IMR-90 (cell line): ENCODE results near the gene TMEM205. TPM values are rescaled to one million over a fixed set of nuclear protein-coding genes. Genes with fewer than 3 reads are reported as not detected.

Experiments used
- ATAC-seq: fragments of 200-7000 bp; cut with Tn5 transposase; 2 replicates; pipeline ENCODE4 v1.9.1; 2020; ENCODE audit warnings: low read depth, mild to moderate bottlenecking, moderate library complexity
- BruUV-seq: library from RNA; stranded (reverse); fragments of 400-500 nt; replicated peaks from 2 replicates; lab custom pipeline; 2021; lab: Mats Ljungman, UMichigan
- CTCF ChIA-PET: fragments of 300-600 bp; formaldehyde crosslinking; extraction: SDS; loops from one replicate; lab custom pipeline; 2021; ENCODE audit warnings: antibody characterized with exemption; lab: Yijun Ruan, JAX
- POLR2A ChIA-PET: fragments of 300-600 bp; sonication (Branson Sonifier 250); formaldehyde crosslinking; loops from one replicate; lab custom pipeline; 2022; ENCODE audit warnings: antibody characterized with exemption; ENCODE audit not compliant: unreplicated experiment; lab: Charles Lee
- DNase-seq: peaks from one replicate; pipeline ENCODE4 v3.0.0; 2013
- H2AFZ ChIP-seq: replicated peaks from 2 replicates; pipeline ENCODE3; 2013; ENCODE audit warnings: low read length, mild to moderate bottlenecking; ENCODE audit not compliant: poor library complexity
- H2AK5ac ChIP-seq: 2 replicates; pipeline ENCODE4 v1.6.1; 2013; ENCODE audit warnings: low read depth, low read length, inconsistent platforms
- H2AK9ac ChIP-seq: replicated peaks from 2 replicates; pipeline ENCODE3; 2013; ENCODE audit warnings: mild to moderate bottlenecking, low read depth, low read length, moderate library complexity; ENCODE audit not compliant: poor library complexity
- H2BK120ac ChIP-seq: 2 replicates; pipeline ENCODE4 v1.6.1; 2013; ENCODE audit warnings: low read depth, low read length, inconsistent platforms
- H2BK15ac ChIP-seq: 3 replicates; pipeline ENCODE4 v1.6.1; 2013; ENCODE audit warnings: low read depth, low read length, inconsistent platforms
- H2BK20ac ChIP-seq: 2 replicates; pipeline ENCODE4 v1.6.1; 2013; ENCODE audit warnings: low read depth, mild to moderate bottlenecking, inconsistent platforms, low read length, moderate library complexity
- H2BK5ac ChIP-seq: 2 replicates; pipeline ENCODE4 v1.6.1; 2013; ENCODE audit warnings: mild to moderate bottlenecking, low read depth, low read length, inconsistent platforms; ENCODE audit not compliant: poor library complexity, severe bottlenecking
- H3K14ac ChIP-seq: replicated peaks from 2 replicates; pipeline ENCODE4 v1.6.1; 2013; ENCODE audit warnings: low read depth, low read length, inconsistent platforms
- H3K18ac ChIP-seq: 2 replicates; pipeline ENCODE4 v1.6.1; 2013; ENCODE audit warnings: low read depth, low read length, control low read depth
- H3K23ac ChIP-seq: 2 replicates; pipeline ENCODE4 v1.6.1; 2013; ENCODE audit warnings: low read depth, low read length, inconsistent platforms
- H3K27ac ChIP-seq: 2 replicates; pipeline ENCODE4 v1.5.1; 2013; ENCODE audit warnings: mild to moderate bottlenecking, control low read depth, low read length; ENCODE audit not compliant: insufficient read depth
- H3K27me3 ChIP-seq: 2 replicates; pipeline ENCODE4 v1.6.1; 2013; ENCODE audit warnings: low read length; ENCODE audit not compliant: control insufficient read depth, insufficient read depth
- H3K36me3 ChIP-seq: 2 replicates; pipeline ENCODE4 v1.6.1; 2013; ENCODE audit warnings: low read length, mixed read lengths; ENCODE audit not compliant: control insufficient read depth, insufficient read depth
- H3K4ac ChIP-seq: 2 replicates; pipeline ENCODE4 v1.6.1; 2013; ENCODE audit warnings: low read depth, low read length, inconsistent platforms
- H3K4me1 ChIP-seq: 2 replicates; pipeline ENCODE4 v1.6.1; 2013; ENCODE audit warnings: low read length, mixed read lengths; ENCODE audit not compliant: control insufficient read depth, insufficient read depth
- H3K4me2 ChIP-seq: 2 replicates; pipeline ENCODE4 v1.6.1; 2013; ENCODE audit warnings: low read depth, mild to moderate bottlenecking, control low read depth, low read length, moderate library complexity
- H3K4me3 ChIP-seq: 2 replicates; pipeline ENCODE4 v1.5.1; 2013; ENCODE audit warnings: low read depth, mild to moderate bottlenecking, control low read depth, low read length, moderate library complexity; ENCODE audit not compliant: insufficient read depth
- H3K56ac ChIP-seq: 2 replicates; pipeline ENCODE4 v1.6.1; 2013; ENCODE audit warnings: low read length, inconsistent platforms; ENCODE audit not compliant: insufficient read depth; ENCODE audit errors: extremely low read depth
- H3K79me1 ChIP-seq, 2 experiments: 2 replicates each; pipeline ENCODE4 v1.6.1; 2013; ENCODE audit warnings: low read length in 2 of 2, inconsistent platforms in 1 of 2, low read depth in 1 of 2
- H3K9ac ChIP-seq: 2 replicates; pipeline ENCODE4 v1.6.1; 2013; ENCODE audit warnings: low read depth, low read length, control low read depth
- H3K9me1 ChIP-seq: 2 replicates; pipeline ENCODE4 v1.6.1; 2013; ENCODE audit warnings: low read length, inconsistent platforms; ENCODE audit not compliant: insufficient read depth
- H3K9me3 ChIP-seq: 2 replicates; pipeline ENCODE4 v1.6.1; 2013; ENCODE audit warnings: low read length; ENCODE audit not compliant: control insufficient read depth, insufficient read depth
- H4K20me1 ChIP-seq: 2 replicates; pipeline ENCODE4 v1.6.1; 2013; ENCODE audit warnings: low read length, inconsistent platforms; ENCODE audit not compliant: insufficient read depth
- H4K5ac ChIP-seq: 2 replicates; pipeline ENCODE4 v1.6.1; 2013; ENCODE audit warnings: mild to moderate bottlenecking, low read depth, low read length, control low read depth
- H4K8ac ChIP-seq, 2 experiments: 2 replicates each; pipeline ENCODE4 v1.6.1; 2013; ENCODE audit warnings: low read depth in 2 of 2, low read length in 2 of 2, control low read depth in 1 of 2, inconsistent platforms in 1 of 2
- H4K91ac ChIP-seq: 2 replicates; pipeline ENCODE4 v1.6.1; 2013; ENCODE audit warnings: low read depth, low read length, inconsistent platforms; ENCODE audit not compliant: insufficient read depth
- BHLHE40 ChIP-seq: fragments of 150-350 bp; IDR thresholded peaks from 2 replicates; pipeline ENCODE4 v1.6.1; 2016; ENCODE audit warnings: mild to moderate bottlenecking, low read depth, low read length
- CHD1 ChIP-seq: IDR thresholded peaks from 2 replicates; pipeline ENCODE4 v1.6.1; 2012; ENCODE audit warnings: low read depth, low read length, improper control_type of control experiment
- CTCF ChIP-seq: conservative IDR thresholded peaks from 2 replicates; pipeline ENCODE4 v1.5.1; 2012; ENCODE audit warnings: mild to moderate bottlenecking, low read depth, low read length, improper control_type of control experiment
- ELK1 ChIP-seq: fragments of 150-350 bp; IDR thresholded peaks from 2 replicates; pipeline ENCODE4 v1.6.1; 2016; ENCODE audit warnings: low read depth, mild to moderate bottlenecking, low read length, moderate library complexity, borderline replicate concordance
- FOS ChIP-seq: fragments of 150-350 bp; IDR thresholded peaks from 2 replicates; pipeline ENCODE4 v1.6.1; 2016; ENCODE audit warnings: low read depth, low read length
- MAFK ChIP-seq: IDR thresholded peaks from 2 replicates; pipeline ENCODE4 v1.6.1; 2012; ENCODE audit warnings: low read depth, low read length, improper control_type of control experiment
- MAZ ChIP-seq: IDR thresholded peaks from 2 replicates; pipeline ENCODE4 v1.6.1; 2012; ENCODE audit warnings: low read depth, mild to moderate bottlenecking, low read length, improper control_type of control experiment, moderate library complexity, borderline replicate concordance
- MXI1 ChIP-seq: IDR thresholded peaks from 2 replicates; pipeline ENCODE4 v1.6.1; 2012; ENCODE audit warnings: low read depth, mild to moderate bottlenecking, low read length, moderate library complexity, borderline replicate concordance
- NFE2L2 ChIP-seq: fragments of 150-350 bp; IDR thresholded peaks from 2 replicates; pipeline ENCODE4 v1.6.1; 2016; ENCODE audit warnings: low read depth, mild to moderate bottlenecking, low read length
- POLR2A ChIP-seq: IDR thresholded peaks from 2 replicates; pipeline ENCODE4 v1.6.1; 2012; ENCODE audit warnings: mild to moderate bottlenecking, low read depth, low read length
- RAD21 ChIP-seq: IDR thresholded peaks from 2 replicates; pipeline ENCODE4 v1.6.1; 2012; ENCODE audit warnings: low read length, improper control_type of control experiment
- RCOR1 ChIP-seq: IDR thresholded peaks from 2 replicates; pipeline ENCODE4 v1.6.1; 2012; ENCODE audit warnings: mild to moderate bottlenecking, low read length, improper control_type of control experiment; ENCODE audit not compliant: insufficient replicate concordance
- RFX5 ChIP-seq: IDR thresholded peaks from 2 replicates; pipeline ENCODE4 v1.8.0; 2012; ENCODE audit warnings: low read depth, mild to moderate bottlenecking, low read length, moderate library complexity
- SMC3 ChIP-seq: fragments of 150-350 bp; IDR thresholded peaks from 2 replicates; pipeline ENCODE4 v1.6.1; 2016; ENCODE audit warnings: low read depth, mild to moderate bottlenecking, antibody characterized with exemption, low read length, moderate library complexity
- USF2 ChIP-seq: fragments of 150-350 bp; IDR thresholded peaks from 2 replicates; pipeline ENCODE4 v1.6.1; 2017; ENCODE audit warnings: mild to moderate bottlenecking, antibody characterized with exemption, low read length, low read depth
- WGBS, 2 experiments: methylation state at CpG; one replicate each; pipeline versions ENCODE4 v1.1.5 to v1.1.7; 2013; ENCODE audit warnings: missing lambda C conversion rate in 2 of 2; ENCODE audit not compliant: insufficient read length in 1 of 2; ENCODE audit errors: extremely low coverage in 2 of 2; 5-methylcytosine and 5-hydroxymethylcytosine counted together
- dilution Hi-C: fragments of 300-500 bp; cut with HindIII; formaldehyde crosslinking; loops from one replicate; pipeline ENCODE4 v1.14.3; 2018; ENCODE audit warnings: low sequenced_read_pairs; ENCODE audit not compliant: unreplicated experiment
- in situ Hi-C: fragments of 300-500 bp; cut with MboI; formaldehyde crosslinking; loops from 3 replicates; pipeline ENCODE4 v1.14.3; 2019; ENCODE audit warnings: low sequenced_read_pairs, inconsistent platforms, mixed read lengths
- intact Hi-C: fragments of 100-400 bp; cut with micrococcal nuclease; formaldehyde crosslinking; loops from 2 replicates; pipeline ENCODE4 v1.10.0; 2022
- polyA plus RNA-seq, 3 experiments: library from polyadenylated mRNA; depleted of rRNA; stranded (reverse); fragments of >200 nt; gene quantifications; 2 replicates each; pipeline ENCODE4 v1.2.3, GENCODE V29; 2012; ENCODE audit warnings: low replicate concordance in 1 of 3
- total RNA-seq: library from RNA; depleted of rRNA; stranded (reverse); fragments of >200 nt; gene quantifications from 2 replicates; pipeline ENCODE4 v1.2.3, GENCODE V29; 2012

Gene TMEM205
- total and polyA plus RNA-seq, 2 of the 4 experiments (the other 2 are of a cell fraction) = 110 to 136 TPM

- Histone ChIP-seq H3K4ac (no peak overlapping the region), H2AK9ac (no peak overlapping the region), H2BK20ac (no peak overlapping the region), H2BK15ac (no peak overlapping the region), H3K9me1 (no peaks in the 10 kb centered on the region), H3K4me3 (no peak overlapping the region), H3K14ac (no peak overlapping the region), H4K5ac (no peak overlapping the region), H3K4me2 (no peak overlapping the region), H4K20me1 (no peaks in the 10 kb centered on the region), H3K27me3 (no peaks in the 10 kb centered on the region; the same call in 1 of the 2 replicates), H2BK5ac (no peak overlapping the region), H4K91ac (no peak overlapping the region), H3K27ac (no peak overlapping the region), H3K18ac (no peak overlapping the region), H3K9ac (no peak overlapping the region), H4K8ac (no peak overlapping the region), H3K4me1 (0 out of 2 replicates have a peak, but pooled peaks cover 2% of the 10 kb centered on the region), H2AFZ (no peak overlapping the region), H3K56ac (no peak overlapping the region), H2AK5ac (no peak overlapping the region), H2BK120ac (no peak overlapping the region), H3K9me3 (peaks cover 8% of the 10 kb centered on the region), H3K79me1 (no peaks in the 10 kb centered on the region), H3K36me3 (no peaks in the 10 kb centered on the region), H3K23ac (no peak overlapping the region)
- DNase-seq (no peak), ATAC-seq (no peak)
- intact Hi-C loops = no loop called here
- ChIA-PET CTCF (no interaction called here), POLR2A (no interaction called here)
- in situ Hi-C loops = no loop called here
- 70% methylated on average over 7 of the region's 19 CpGs; no CpG with 5 or more reads in 1 of the 2 experiments for WGBS, 2 experiments
- dilution Hi-C loops = no loop called here
- BruUV-seq = no TSS peak
- TF ChIP-seq CHD1 (no peak), ELK1 (no peak), MXI1 (no peak), CTCF (no peak), RFX5 (no peak), FOS (no peak), NFE2L2 (no peak), SMC3 (no peak), RAD21 (no peak), BHLHE40 (no peak), USF2 (no peak), MAFK (no peak), MAZ (no peak), POLR2A (no peak), RCOR1 (no peak)
These were observed 41.3 kb upstream of the TMEM205 start for GRCh38 chr19:11387162-11388034.
